HS-27A (cell line): ENCODE measurements around the gene SNRPD1.
"Not testable (repeated sequence)": the region's sequence is repeated elsewhere in the genome, so short reads cannot be mapped to it uniquely, and the experiment has no call there.

Source experiments
- DNase-seq: peaks from one replicate; pipeline ENCODE4 v3.0.0-alpha.2; 2012; ENCODE audit warnings: low read depth, missing footprints

Gene SNRPD1

GRCh38 chr18:21612125-21613039 is at the start of gene SNRPD1:
SNRPD1 (plus strand) TSS chr18:21612314; CDS start chr18:21612430, 116 bp downstream.
- DNase-seq, result peak; percentile 77

DNA sequence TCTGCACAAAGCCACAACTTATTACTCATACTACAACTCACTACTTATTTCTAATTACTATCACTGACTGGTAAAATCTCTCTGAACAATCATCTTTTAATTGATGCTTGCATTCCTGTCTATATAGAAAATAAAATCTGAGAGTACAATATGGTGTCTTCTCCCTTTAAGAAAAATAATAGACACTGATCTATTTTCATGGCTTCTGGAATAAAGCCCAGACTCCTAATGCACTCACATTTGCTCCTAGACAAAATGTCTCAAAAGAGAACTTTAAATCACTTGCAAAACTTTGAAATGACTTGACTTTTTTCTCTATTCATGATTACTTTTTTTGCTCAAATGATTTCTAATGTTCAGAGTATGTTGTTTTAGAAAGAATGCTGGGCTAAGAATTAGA is 40.3 kb upstream of the SNRPD1 start:
- DNase-seq, result no peak

- DNase-seq, result no peak
Observed at GRCh38 chr18:21575656-21576055, 36.5 kb upstream of the SNRPD1 start.

DNA sequence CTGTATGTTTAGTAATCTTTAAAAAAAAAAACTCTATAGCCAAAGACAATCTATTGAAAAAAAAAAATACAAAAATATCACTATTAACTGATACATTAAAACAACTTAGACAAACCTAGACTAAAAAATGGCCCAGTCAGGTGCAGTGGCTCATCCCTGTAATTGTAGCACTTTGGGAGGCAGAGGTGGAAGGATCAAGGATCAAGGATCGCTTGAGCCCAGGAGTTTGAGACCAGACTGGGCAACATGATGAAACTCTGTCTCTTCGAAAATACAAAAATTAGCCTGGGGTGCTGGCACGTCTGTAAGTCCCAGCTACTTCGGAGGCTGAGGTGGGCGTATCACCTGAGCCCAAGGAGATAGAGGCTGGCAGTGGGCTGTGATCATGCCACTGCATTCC is 27.7 kb upstream of the SNRPD1 start:
- DNase-seq, result no peak

- not testable (repeated sequence) for DNase-seq
Observed at GRCh38 chr18:21592361-21592760, 19.8 kb upstream of the SNRPD1 start.

DNA sequence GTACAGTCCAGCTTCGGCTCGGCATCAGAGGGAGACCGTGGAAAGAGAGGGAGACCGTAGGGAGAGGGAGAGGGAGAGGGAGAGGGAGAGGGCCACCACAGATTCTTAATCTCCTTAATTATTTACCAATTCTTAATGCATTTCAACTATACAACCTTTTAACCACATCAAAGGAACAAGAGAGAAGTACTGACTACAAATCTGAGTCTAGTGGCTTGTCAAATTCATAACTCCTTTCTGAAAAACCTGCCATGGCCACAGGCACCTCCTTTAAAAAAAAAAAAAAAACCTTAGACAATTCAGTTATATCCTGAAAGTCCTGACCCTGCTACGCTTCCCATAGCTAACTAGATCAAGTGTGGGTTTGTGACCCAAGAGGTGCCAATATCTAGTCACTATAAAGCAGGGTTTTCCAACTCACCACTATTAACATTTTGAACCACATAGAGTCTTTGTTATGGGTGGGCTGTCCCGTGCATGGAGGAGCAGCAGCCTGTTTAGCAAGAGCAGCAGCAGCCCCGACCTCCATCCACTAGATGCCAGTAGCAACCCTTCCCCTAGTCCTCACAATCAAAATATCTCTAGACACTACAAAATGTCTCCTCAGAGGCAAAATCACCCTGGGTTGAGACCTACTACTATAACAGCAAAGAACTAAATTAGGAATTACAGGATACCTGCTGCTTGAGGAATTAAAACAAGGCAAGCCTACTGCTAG is 18.4 kb upstream of the SNRPD1 start:
- DNase-seq, result no peak

DNA sequence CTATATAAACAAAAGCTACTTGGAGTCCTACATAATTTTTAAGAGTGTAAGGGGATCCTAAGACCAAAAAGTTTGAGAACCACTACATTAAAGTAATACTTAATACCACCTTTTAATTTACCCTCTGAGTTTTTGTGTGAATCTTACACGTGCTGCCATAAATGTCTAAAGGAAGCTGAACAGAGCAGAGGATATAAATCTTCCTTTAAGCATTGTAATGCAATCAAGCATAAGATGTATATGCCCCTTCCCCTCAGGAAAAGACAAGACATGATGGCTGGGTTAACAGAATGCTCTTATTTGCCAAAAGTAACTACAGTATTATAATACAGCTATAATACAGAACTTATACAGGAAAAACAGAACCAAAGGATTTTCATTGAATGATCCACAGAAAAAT is 14.5 kb upstream of the SNRPD1 start:
- no peak for DNase-seq

DNA sequence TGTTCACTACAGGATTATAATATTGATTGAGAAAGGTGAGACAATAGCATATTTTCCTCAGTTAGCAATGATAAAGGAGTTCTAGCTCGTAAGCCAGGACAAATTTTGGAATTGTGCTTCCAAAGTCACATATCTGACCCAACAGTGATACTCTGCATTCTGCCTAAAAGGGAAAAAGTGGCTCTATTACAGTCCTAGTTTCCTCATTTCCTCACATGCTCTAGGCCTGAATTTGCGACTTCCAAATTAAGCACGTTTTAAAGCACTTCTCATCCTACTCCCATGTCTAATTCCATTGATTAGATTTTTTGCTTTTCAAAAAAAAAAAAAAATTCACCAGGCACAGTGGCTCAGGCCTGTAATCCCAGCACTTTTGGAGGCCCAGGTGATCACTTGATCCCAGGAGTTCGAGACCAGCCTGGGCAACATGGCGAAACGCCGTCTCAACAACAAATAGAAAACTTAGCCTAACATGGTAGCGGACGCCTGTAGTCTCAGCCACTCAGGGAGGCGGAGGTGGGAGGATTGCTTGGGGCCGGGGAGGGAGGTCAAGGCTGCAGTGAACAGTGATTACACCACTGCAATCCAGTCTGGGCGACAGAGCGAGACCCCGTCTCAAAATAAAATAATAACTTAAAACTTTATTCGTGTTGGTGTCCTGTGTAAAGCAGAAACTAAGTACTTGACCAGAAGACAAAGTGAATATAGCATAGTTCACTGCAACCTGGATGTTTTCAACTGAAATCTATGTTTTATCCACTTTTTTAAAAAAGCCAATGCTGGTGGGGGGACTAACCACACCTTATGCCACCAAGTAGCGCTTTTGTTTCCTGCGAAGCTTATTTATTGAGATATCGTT is 13.2 kb upstream of the SNRPD1 start:
- no peak for DNase-seq

- no peak for DNase-seq
Observed at GRCh38 chr18:21599585-21600525, 12.3 kb upstream of the SNRPD1 start.

DNA sequence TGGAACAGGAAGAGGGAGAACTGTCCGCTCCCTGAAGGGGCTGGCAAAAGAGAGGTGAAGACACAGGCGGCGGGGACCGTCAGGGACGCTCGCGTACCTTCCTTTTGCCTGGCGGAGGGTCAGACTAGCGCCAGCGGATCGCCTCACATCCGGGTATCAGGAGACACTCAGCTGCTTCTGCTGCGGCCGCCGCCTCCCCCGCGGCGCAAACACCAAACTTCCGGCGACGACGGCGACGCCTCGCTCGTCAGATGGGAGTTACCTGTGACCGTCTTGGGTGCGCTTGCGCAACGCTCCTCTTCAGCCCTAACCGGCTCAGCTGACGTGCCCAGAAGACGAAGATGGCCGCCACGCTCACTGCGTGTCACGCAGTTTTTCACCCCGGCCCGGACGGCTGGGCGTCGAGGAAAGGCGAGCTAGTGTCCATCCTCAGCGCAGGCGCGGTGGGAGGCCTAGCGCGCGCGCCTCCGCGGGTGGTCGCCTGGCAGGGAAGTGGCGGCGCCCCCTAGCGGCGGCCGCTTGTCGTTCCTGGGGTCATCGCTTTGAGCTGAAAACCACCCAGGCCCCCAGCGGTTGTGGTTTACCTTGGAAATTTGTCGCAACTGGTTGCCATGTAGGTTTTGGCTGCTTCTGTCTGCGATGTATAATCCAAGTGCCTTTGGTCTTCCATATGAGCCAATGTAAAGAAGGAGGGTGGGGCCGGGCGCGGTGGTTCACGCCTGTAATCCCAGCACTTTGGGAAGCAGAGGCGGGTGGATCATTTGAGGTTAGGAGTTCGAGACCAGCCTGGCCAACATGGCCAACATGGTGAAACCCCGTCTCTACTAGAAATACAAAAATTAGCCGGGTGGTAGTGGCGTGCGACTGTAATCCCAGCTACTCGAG is 11.3 kb upstream of the SNRPD1 start, which contains the start of gene ESCO1:
ESCO1 (minus strand) TSS at position 179 of the 885 bp plus-strand sequence. CDS start 25,861 bp downstream, outside the sequence.
- DNase-seq, result peak; percentile 95

GRCh38 chr18:21602299-21602587 is 9.9 kb upstream of the SNRPD1 start:
- DNase-seq, result no peak

- DNase-seq, result no peak
Observed at GRCh38 chr18:21604671-21605070, 7.4 kb upstream of the SNRPD1 start.

DNA sequence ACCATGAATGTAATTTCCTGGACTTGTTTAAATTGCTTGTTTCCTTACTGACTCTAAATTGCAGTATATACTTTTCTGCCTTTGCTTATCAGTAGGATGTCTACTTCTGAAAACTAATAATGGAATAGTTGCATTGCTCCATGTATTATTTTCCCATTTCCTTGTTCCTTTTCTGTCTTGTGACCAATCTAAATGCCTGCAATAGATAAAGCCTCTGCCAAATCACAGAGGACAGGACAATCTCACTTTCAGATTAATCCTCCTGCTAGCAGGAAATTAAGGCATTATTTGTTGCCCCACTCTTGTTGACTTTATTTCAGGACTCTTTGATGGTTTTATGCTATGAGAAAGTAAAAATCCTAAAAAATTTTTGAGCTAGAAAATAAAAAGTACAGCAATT is 6.9 kb upstream of the SNRPD1 start:
- DNase-seq, result no peak

DNA sequence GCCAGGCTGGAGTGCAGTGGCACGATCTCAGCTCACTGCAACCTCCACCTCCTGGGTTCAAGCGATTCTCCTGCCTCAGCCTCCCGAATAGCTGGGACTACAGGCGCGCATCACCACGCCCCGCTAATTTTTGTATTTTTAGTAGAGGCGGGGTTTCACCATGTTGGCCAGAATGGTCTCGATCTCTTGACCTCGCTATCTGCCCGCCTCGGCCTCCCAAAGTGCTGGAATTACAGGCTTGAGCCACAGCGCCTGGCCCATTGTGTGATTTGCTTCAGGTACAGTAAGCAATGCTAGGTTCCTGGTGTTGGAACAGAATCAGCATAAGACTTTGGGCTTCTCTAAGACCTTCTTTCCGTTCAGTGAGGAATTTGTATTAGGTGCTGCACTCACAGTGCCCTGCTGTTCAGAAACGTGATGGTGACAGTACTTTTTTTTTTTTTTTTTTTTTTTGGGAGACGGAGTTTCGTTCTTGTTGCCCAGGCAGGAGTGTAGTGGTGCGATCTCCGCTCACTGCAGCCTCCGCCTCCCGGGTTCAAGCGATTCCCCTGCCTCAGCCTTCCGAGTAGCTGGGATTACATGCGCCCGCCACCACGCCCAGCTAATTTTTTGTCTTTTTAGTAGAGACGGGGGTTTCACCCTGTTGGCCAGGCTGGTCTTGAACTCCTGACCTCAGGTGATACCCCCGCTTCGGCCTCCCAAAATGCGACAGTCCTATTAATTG is 551 bp upstream of the SNRPD1 start:
- not testable (repeated sequence) for DNase-seq

GRCh38 chr18:21621640-21622039 is 9.5 kb downstream of the SNRPD1 start:
- not testable (repeated sequence) for DNase-seq

DNA sequence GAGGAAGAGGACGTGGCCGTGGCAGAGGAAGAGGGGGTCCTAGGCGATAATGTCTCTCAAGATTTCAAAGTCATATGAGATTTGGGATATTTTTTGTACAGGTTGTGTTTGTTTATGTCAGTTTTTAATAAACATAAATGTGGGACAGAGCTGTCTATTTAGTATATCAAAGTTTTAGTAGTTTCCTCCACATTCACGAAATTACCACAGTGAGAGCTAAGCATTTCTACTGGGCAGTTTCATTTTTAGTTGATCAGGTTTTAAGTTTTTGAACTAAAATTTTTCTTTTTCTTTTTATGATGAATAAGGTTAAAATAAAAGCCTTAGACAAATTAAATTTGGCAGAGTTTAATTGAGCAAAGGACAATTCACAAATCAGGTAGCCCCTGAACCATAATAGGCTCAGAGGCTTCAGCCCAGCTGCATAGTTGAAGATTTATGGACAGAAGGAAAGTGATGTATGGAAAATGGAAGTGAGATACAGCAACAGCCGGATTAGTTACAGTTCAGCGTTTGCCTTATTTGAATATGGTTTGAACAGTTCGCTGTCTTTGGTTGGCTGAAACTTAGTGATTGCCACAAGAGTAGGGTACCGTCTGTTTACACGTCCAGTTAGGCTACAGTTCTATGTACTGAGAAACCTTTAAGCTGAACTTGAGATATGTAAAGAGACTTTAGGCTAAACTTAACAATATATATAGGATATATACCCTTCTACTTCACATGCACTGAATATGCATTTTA is 17.1 kb downstream of the SNRPD1 start:
- no peak for DNase-seq

DNA sequence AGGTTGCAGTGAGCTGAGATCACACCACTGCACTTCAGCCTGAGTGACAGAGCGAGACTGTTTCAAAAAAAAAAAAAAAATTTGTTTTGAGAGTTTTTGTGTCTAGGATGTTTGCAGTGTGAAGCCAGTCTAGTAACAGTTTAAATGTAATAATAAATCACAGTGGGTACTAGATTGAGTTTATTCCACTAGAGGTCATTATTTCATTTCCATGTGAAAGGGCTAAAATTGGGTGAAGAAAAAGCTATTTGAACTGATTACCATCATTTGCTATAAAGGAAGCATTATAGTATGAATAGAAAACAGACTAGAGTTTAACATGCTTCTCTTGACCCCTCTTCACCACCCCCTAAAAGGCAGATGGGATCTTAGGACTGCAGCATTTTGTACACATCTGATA is 20.3 kb downstream of the SNRPD1 start:
- no peak for DNase-seq

GRCh38 chr18:21634588-21635199 is 22.6 kb downstream of the SNRPD1 start:
- DNase-seq, result no peak
